Measurements from ENCODE around the gene ZIC4.

- TF ChIP-seq ZNF274 (IDR thresholded peaks at IDR 0.05; ENCODE audit: low read depth, low read length) (no peak), YY1 (IDR thresholded peaks at IDR 0.05; ENCODE audit: insufficient read depth, insufficient read length) (no peak)
These were observed 2.1 kb upstream of the ZIC4 start for GRCh38 chr3:147408188-147409100.

Measured in NT2/D1 (cell line).